DND-41 (cell line): ENCODE data around the gene AGRN.

ENCODE experiments used
- ATAC-seq: fragments of 200-7000 bp; cut with Tn5 transposase; 3 replicates; pipeline ENCODE4 v1.9.1; 2021; ENCODE audit warnings: low read depth; ENCODE audit not compliant: insufficient read depth
- DNase-seq: peaks from one replicate; pipeline ENCODE4 v3.0.0-alpha.2; 2020
- H2AFZ ChIP-seq: 2 replicates; pipeline ENCODE4 v1.6.0; 2012; ENCODE audit warnings: low read depth, low read length
- H3K27ac ChIP-seq: 2 replicates; pipeline ENCODE4 v1.5.1; 2012; ENCODE audit warnings: low read length, inconsistent platforms
- H3K27me3 ChIP-seq: fragments of 200-600 bp; sonication (generic); 2 replicates; pipeline ENCODE4 v1.6.0; 2012; ENCODE audit warnings: low read length, mild to moderate bottlenecking, inconsistent platforms; ENCODE audit not compliant: insufficient read depth, poor library complexity
- H3K36me3 ChIP-seq: 2 replicates; pipeline ENCODE4 v1.5.1; 2012; ENCODE audit warnings: low read length, inconsistent platforms; ENCODE audit not compliant: insufficient read depth
- H3K4me1 ChIP-seq: 2 replicates; pipeline ENCODE4 v1.5.1; 2012; ENCODE audit warnings: mild to moderate bottlenecking, low read length; ENCODE audit not compliant: insufficient read depth
- H3K4me2 ChIP-seq: 2 replicates; pipeline ENCODE4 v1.6.0; 2012; ENCODE audit warnings: mild to moderate bottlenecking, moderate library complexity, low read length, inconsistent platforms; ENCODE audit not compliant: insufficient read depth
- H3K4me3 ChIP-seq, 2 experiments: fragments of 200-600 bp in 1 of 2; shearing (Covaris generic) in 1 of 2; 2 replicates each; pipeline ENCODE4 v1.5.1; 2012 to 2016; ENCODE audit warnings: inconsistent platforms in 2 of 2, low read length in 2 of 2, mild to moderate bottlenecking in 2 of 2, low read depth in 1 of 2, moderate library complexity in 1 of 2
- H3K79me2 ChIP-seq: 2 replicates; pipeline ENCODE4 v1.6.0; 2012; ENCODE audit warnings: low read length, inconsistent platforms; ENCODE audit not compliant: insufficient read depth
- H3K9ac ChIP-seq: 2 replicates; pipeline ENCODE4 v1.6.0; 2012; ENCODE audit warnings: low read depth, mild to moderate bottlenecking, inconsistent platforms, low read length, moderate library complexity
- H3K9me3 ChIP-seq: 2 replicates; pipeline ENCODE4 v1.5.1; 2012; ENCODE audit warnings: low read length, moderate library complexity, mild to moderate bottlenecking, inconsistent platforms; ENCODE audit not compliant: insufficient read depth, severe bottlenecking
- H4K20me1 ChIP-seq: 2 replicates; pipeline ENCODE4 v1.6.0; 2012; ENCODE audit warnings: low read length; ENCODE audit not compliant: insufficient read depth
- CTCF ChIP-seq: IDR thresholded peaks from 2 replicates; pipeline ENCODE4 v1.5.1; 2012; ENCODE audit warnings: borderline replicate concordance, low read length, moderate library complexity, mild to moderate bottlenecking; ENCODE audit not compliant: poor library complexity, severe bottlenecking; ENCODE audit errors: extremely low read depth
- EZH2 ChIP-seq: IDR thresholded peaks from 3 replicates; pipeline ENCODE4 v1.6.1; 2012; ENCODE audit warnings: borderline replicate concordance, low read depth, mild to moderate bottlenecking, moderate library complexity, low read length, inconsistent platforms; ENCODE audit not compliant: severe bottlenecking

Gene AGRN

GRCh38 chr1:1053022-1053421 lies 33.1 kb downstream of the AGRN start:
- H3K79me2 ChIP-seq, result no peaks in the 10 kb centered on the region
- H3K4me1 ChIP-seq, result no peaks in the 10 kb centered on the region
- no peaks in the 10 kb centered on the region for H3K9me3 ChIP-seq
- no peak overlapping the region for H3K27ac ChIP-seq
- H3K4me2 ChIP-seq, result no peak overlapping the region
- peaks cover 6% of the 10 kb centered on the region for H3K36me3 ChIP-seq
- H3K4me3 ChIP-seq, result no peak overlapping the region
- no peaks in the 10 kb centered on the region for H3K27me3 ChIP-seq
- H2AFZ ChIP-seq, result no peak overlapping the region
- no peak for DNase-seq
- TF ChIP-seq EZH2 (no peak), CTCF (no peak)
- ATAC-seq, result no peak
- H4K20me1 ChIP-seq, result peaks cover 3% of the 10 kb centered on the region
- H3K9ac ChIP-seq, result no peak overlapping the region

GRCh38 chr1:1053682-1054081 lies 33.8 kb downstream of the AGRN start:
- Histone ChIP-seq H4K20me1 (peaks cover 3% of the 10 kb centered on the region), H2AFZ (no peak overlapping the region), H3K4me3 (no peak overlapping the region), H3K4me2 (no peak overlapping the region), H3K79me2 (no peaks in the 10 kb centered on the region), H3K36me3 (peaks cover 6% of the 10 kb centered on the region), H3K9ac (no peak overlapping the region), H3K9me3 (no peaks in the 10 kb centered on the region), H3K27me3 (peaks cover 5% of the 10 kb centered on the region), H3K4me1 (peaks cover 5% of the 10 kb centered on the region), H3K27ac (no peak overlapping the region)
- no peak for DNase-seq
- ATAC-seq, result no peak
- TF ChIP-seq CTCF, result no peak

- Histone ChIP-seq H2AFZ (no peak overlapping the region), H3K9ac (no peak overlapping the region), H3K27me3 (peaks cover 5% of the 10 kb centered on the region), H3K79me2 (no peaks in the 10 kb centered on the region), H3K4me1 (peaks cover 10% of the 10 kb centered on the region), H3K27ac (no peak overlapping the region), H3K4me2 (no peak overlapping the region), H4K20me1 (peaks cover 3% of the 10 kb centered on the region), H3K9me3 (no peaks in the 10 kb centered on the region), H3K4me3 (no peak overlapping the region), H3K36me3 (peaks cover 6% of the 10 kb centered on the region)
- DNase-seq (no peak), ATAC-seq (no peak)
- TF ChIP-seq CTCF (no peak), EZH2 (no peak)
Measured at GRCh38 chr1:1054099-1054700, 34.3 kb downstream of the AGRN start.

- ATAC-seq (no peak), DNase-seq (no peak)
- TF ChIP-seq EZH2 (no peak), CTCF (no peak)
- Histone ChIP-seq H3K27ac (no peak overlapping the region), H3K36me3 (peaks cover 6% of the 10 kb centered on the region), H3K79me2 (no peaks in the 10 kb centered on the region), H3K9ac (no peak overlapping the region), H3K4me3 (no peak overlapping the region), H3K4me2 (no peak overlapping the region), H3K27me3 (peaks cover 9% of the 10 kb centered on the region), H4K20me1 (peaks cover 7% of the 10 kb centered on the region), H3K9me3 (no peaks in the 10 kb centered on the region), H3K4me1 (peaks cover 15% of the 10 kb centered on the region), H2AFZ (no peak overlapping the region)
Measured at GRCh38 chr1:1054971-1055370, 35.1 kb downstream of the AGRN start.
